Activated CD4-positive, alpha-beta memory T cell treated with anti-CD3 and anti-CD28 coated beads for 36 hours (primary cell): ENCODE data around the gene LAMTOR5. TPM values are rescaled to one million over a fixed set of nuclear protein-coding genes. Genes with fewer than 3 reads are reported as not detected.

Experiments used
- CTCF ChIA-PET: fragments of 350-600 bp; sonication (Branson Sonifier 250); formaldehyde crosslinking; loops from one replicate; lab custom pipeline; 2021; ENCODE audit warnings: antibody characterized with exemption, inconsistent platforms; lab: Charles Lee
- POLR2A ChIA-PET: fragments of 350-600 bp; sonication (Branson Sonifier 250); formaldehyde crosslinking; loops from one replicate; lab custom pipeline; 2021; ENCODE audit warnings: antibody characterized with exemption; lab: Charles Lee
- DNase-seq: peaks from one replicate; pipeline ENCODE4 v3.0.0-alpha.2; 2020
- H3K27ac Mint-ChIP-seq: one replicate; pipeline ENCODE4 v1.8.0; 2021; ENCODE audit warnings: mixed read lengths
- H3K27me3 Mint-ChIP-seq: one replicate; pipeline ENCODE4 v1.8.0; 2021; ENCODE audit warnings: mixed read lengths
- H3K36me3 Mint-ChIP-seq: one replicate; pipeline ENCODE4 v1.8.0; 2021; ENCODE audit warnings: mixed read lengths
- H3K4me1 Mint-ChIP-seq: one replicate; pipeline ENCODE4 v1.8.0; 2021; ENCODE audit warnings: low read depth, mixed read lengths
- H3K4me3 Mint-ChIP-seq: one replicate; pipeline ENCODE4 v1.8.0; 2021; ENCODE audit warnings: mild to moderate bottlenecking, mixed read lengths
- H3K9me3 Mint-ChIP-seq: one replicate; pipeline ENCODE4 v1.8.0; 2021; ENCODE audit warnings: mixed read lengths
- intact Hi-C: fragments of 100-400 bp; cut with micrococcal nuclease; formaldehyde crosslinking; loops from one replicate; pipeline ENCODE4 v1.15.1; 2023
- total RNA-seq, 2 experiments: library from RNA; stranded (reverse); gene quantifications; one replicate each; pipeline ENCODE4 v1.2.3, GENCODE V29; 2021

The LAMTOR5 gene
- total RNA-seq = 100 to 1,000 TPM; 151 to 153 TPM

- H3K4me3 Mint-ChIP-seq = peak within 1 kb of the TSS; percentile 100
- intact Hi-C loops = loop anchor here (1.0 to 2.0 kb wide), 2 partner anchors 69 to 197 kb away; partner anchors contain the start of gene KCNC4
- POLR2A ChIA-PET = interaction anchor here (0.9 to 1.5 kb wide), 4 partner anchors 10 to 72 kb away, joined by 3 to 12 read pairs (median 3); partner anchors contain the start of gene RBM15
- peak within 1 kb of the TSS; percentile 97 for H3K27ac Mint-ChIP-seq
- no peaks in the 10 kb centered on the region for H3K9me3 Mint-ChIP-seq
- peak; percentile 96 for DNase-seq
- H3K36me3 Mint-ChIP-seq = peaks cover 11% of the 10 kb centered on the region
- no peaks in the 10 kb centered on the region for H3K27me3 Mint-ChIP-seq
- CTCF ChIA-PET = interaction anchor here (0.7 to 11.1 kb wide), 8 partner anchors 52 to 211 kb away, joined by 3 to 152 read pairs (median 7); partner anchors contain the start of gene RBM15
- peaks cover 17% of the 10 kb centered on the region for H3K4me1 Mint-ChIP-seq
Observed at GRCh38 chr1:110407260-110408210, at the start of gene LAMTOR5. Gene LAMTOR5 (minus strand): TSS chr1:110407694. CDS start chr1:110407620, 74 bp downstream.

DNA sequence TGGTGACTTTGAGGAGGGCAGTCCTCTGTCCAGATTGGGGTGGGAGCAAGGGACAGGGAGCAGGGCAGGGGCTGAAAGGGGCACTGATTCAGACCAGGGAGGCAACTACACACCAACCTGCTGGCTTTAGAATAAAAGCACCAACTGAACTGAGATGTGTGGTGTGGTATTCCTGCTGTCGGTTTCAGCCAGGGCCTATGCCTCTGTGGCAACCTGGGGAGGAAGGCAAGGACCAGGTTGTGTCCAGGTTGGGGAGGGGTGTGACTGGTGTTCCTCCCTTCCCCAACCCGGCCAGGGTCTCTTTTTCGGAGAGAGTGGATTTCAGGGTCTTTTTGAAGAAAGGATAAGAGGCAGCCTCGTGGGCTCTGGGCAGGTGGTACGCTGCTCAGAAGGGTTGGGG, 49.7 kb upstream of the LAMTOR5 start:
- Mint-ChIP-seq H3K4me3 (no peak overlapping the region), H3K36me3 (no peaks in the 10 kb centered on the region), H3K9me3 (no peaks in the 10 kb centered on the region), H3K27me3 (peaks cover 2% of the 10 kb centered on the region), H3K27ac (no peak overlapping the region), H3K4me1 (no peaks in the 10 kb centered on the region)
- no peak for DNase-seq
- intact Hi-C loops = no loop called here
- POLR2A ChIA-PET = no interaction called here
- CTCF ChIA-PET = interaction anchor here (1.8 to 4.7 kb wide), 2 partner anchors 39 to 44 kb away, joined by 6 to 152 read pairs; partner anchors contain the start of gene LAMTOR5

DNA sequence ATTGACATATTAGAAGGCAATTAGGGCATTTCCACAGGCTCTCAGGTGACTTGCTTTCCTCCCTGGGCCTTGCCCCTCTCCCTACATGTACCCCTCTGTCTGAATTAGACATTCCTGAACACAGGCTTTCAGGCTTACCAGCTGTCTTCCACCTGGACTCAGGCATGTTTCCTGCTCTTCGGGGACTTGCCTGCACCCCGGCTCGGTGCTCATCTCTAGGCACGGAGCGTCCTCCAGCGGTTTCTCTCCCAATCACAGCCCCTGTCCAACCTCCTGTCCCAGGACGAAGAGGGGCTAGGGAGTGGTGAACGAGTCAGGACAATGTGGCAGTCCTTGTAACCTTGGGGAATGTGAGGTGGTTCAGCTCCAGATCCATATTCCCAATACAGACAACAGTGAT, 47.7 kb upstream of the LAMTOR5 start:
- H3K27ac Mint-ChIP-seq = no peak overlapping the region
- H3K4me1 Mint-ChIP-seq = no peaks in the 10 kb centered on the region
- H3K27me3 Mint-ChIP-seq = peaks cover 6% of the 10 kb centered on the region
- H3K36me3 Mint-ChIP-seq = no peaks in the 10 kb centered on the region
- intact Hi-C loops = no loop called here
- DNase-seq = no peak
- CTCF ChIA-PET = interaction anchor here (1.0 to 3.6 kb wide), 4 partner anchors 41 to 247 kb away, joined by 3 to 18 read pairs (median 6); no protein-coding TSS in a partner anchor
- POLR2A ChIA-PET = no interaction called here
- no peak overlapping the region for H3K4me3 Mint-ChIP-seq
- no peaks in the 10 kb centered on the region for H3K9me3 Mint-ChIP-seq

DNA sequence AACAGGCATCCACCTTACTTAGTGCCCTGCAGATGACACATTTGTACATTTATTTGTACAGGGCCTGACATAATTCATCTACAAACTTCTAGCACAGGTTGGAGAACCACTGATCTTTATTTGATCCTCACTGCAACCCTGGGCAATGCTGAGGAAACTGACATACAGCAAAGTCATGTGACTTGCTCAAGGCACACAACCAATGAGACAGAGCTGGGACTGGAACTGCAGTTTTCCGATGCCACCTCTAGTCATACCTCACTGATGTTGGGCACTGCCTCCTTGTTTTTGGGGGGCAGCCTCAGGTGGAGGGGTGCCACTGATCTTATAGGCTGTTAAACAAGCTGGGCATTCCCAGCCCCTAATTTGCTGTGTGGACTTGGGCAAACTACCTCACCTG, 46.8 kb upstream of the LAMTOR5 start:
- Mint-ChIP-seq H3K4me1 (no peaks in the 10 kb centered on the region), H3K4me3 (no peak overlapping the region), H3K27me3 (peaks cover 6% of the 10 kb centered on the region), H3K36me3 (no peaks in the 10 kb centered on the region), H3K27ac (no peak overlapping the region), H3K9me3 (no peaks in the 10 kb centered on the region)
- ChIA-PET POLR2A (no interaction called here), CTCF (interaction anchor here (1.0 to 3.6 kb wide), 4 partner anchors 42 to 247 kb away, joined by 3 to 18 read pairs (median 6); no protein-coding TSS in a partner anchor)
- intact Hi-C loops = no loop called here
- no peak for DNase-seq

DNA sequence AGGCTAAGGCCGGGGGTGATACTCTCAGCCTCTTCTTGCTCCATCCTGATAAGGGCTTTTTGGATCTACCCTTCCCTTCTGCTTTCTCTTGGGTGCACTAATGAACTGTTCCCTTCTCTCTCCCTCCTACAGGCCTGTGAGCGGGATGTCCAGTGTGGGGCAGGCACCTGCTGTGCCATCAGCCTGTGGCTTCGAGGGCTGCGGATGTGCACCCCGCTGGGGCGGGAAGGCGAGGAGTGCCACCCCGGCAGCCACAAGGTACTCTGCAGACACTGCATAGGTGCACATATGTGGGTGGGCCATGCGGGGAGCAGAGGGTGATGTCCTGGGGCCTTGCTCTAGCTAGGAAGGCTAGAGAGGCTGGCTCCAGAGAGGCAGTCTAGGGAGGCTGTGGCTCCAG, 46.3 kb upstream of the LAMTOR5 start:
- CTCF ChIA-PET = interaction anchor here (0.9 to 3.6 kb wide), 3 partner anchors 41 to 247 kb away, joined by 4 to 18 read pairs (median 4); no protein-coding TSS in a partner anchor
- H3K4me1 Mint-ChIP-seq = no peaks in the 10 kb centered on the region
- intact Hi-C loops = no loop called here
- POLR2A ChIA-PET = no interaction called here
- no peaks in the 10 kb centered on the region for H3K9me3 Mint-ChIP-seq
- no peak overlapping the region for H3K4me3 Mint-ChIP-seq
- no peak for DNase-seq
- H3K27ac Mint-ChIP-seq = no peak overlapping the region
- peaks cover 6% of the 10 kb centered on the region for H3K27me3 Mint-ChIP-seq
- no peaks in the 10 kb centered on the region for H3K36me3 Mint-ChIP-seq

DNA sequence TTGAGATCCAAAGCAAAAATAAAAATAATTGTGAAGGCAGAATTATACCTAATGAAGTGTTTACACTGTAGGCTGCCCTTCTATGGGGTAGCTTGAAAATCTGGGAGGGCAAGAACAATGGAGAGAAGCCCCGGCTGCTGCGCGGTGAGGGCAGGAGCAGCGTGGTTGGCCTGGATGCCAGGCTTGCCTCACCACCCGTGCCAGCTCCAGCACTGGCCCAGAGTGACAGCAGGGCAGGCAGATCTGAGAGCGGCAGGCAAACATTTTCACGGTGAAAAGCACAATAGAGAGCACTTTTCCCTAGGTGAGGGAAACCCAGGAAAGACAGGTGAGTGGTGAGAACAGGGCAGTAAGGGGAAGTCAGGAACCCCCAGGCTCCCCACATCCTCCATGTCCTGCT, 44.8 kb upstream of the LAMTOR5 start:
- ChIA-PET POLR2A (no interaction called here), CTCF (interaction anchor here (0.8 to 3.6 kb wide), 5 partner anchors 8 to 255 kb away, joined by 3 to 18 read pairs (median 4); no protein-coding TSS in a partner anchor)
- intact Hi-C loops = no loop called here
- H3K27ac Mint-ChIP-seq = no peak overlapping the region
- H3K9me3 Mint-ChIP-seq = no peaks in the 10 kb centered on the region
- no peaks in the 10 kb centered on the region for H3K36me3 Mint-ChIP-seq
- no peak overlapping the region for H3K4me3 Mint-ChIP-seq
- no peaks in the 10 kb centered on the region for H3K4me1 Mint-ChIP-seq
- DNase-seq = no peak
- H3K27me3 Mint-ChIP-seq = peaks cover 6% of the 10 kb centered on the region

GRCh38 chr1:110450929-110451328, 43.4 kb upstream of the LAMTOR5 start, which contains the start of gene PROK1:
Gene PROK1 (plus strand): TSS chr1:110451149. CDS start chr1:110451217, 68 bp downstream.
- Mint-ChIP-seq H3K27ac (no peak within 1 kb of the TSS), H3K4me3 (no peak within 1 kb of the TSS), H3K9me3 (no peaks in the 10 kb centered on the region), H3K36me3 (no peaks in the 10 kb centered on the region), H3K27me3 (peaks cover 6% of the 10 kb centered on the region), H3K4me1 (no peaks in the 10 kb centered on the region)
- ChIA-PET CTCF (interaction anchor here (0.7 to 2.4 kb wide), 3 partner anchors 45 to 254 kb away, joined by 3 to 9 read pairs (median 3); no protein-coding TSS in a partner anchor), POLR2A (no interaction called here)
- intact Hi-C loops = no loop called here
- DNase-seq = no peak

- no peak for DNase-seq
- Mint-ChIP-seq H3K9me3 (no peaks in the 10 kb centered on the region), H3K27me3 (peaks cover 6% of the 10 kb centered on the region), H3K4me3 (no peak overlapping the region), H3K27ac (no peak overlapping the region), H3K4me1 (no peaks in the 10 kb centered on the region), H3K36me3 (no peaks in the 10 kb centered on the region)
- ChIA-PET POLR2A (no interaction called here), CTCF (no interaction called here)
- intact Hi-C loops = no loop called here
Observed at GRCh38 chr1:110449661-110450651, 42.5 kb upstream of the LAMTOR5 start.

- intact Hi-C loops = no loop called here
- DNase-seq = no peak
- Mint-ChIP-seq H3K27me3 (no peaks in the 10 kb centered on the region), H3K4me1 (no peaks in the 10 kb centered on the region), H3K4me3 (no peak overlapping the region), H3K27ac (no peak overlapping the region), H3K36me3 (no peaks in the 10 kb centered on the region), H3K9me3 (no peaks in the 10 kb centered on the region)
- POLR2A ChIA-PET = no interaction called here
- CTCF ChIA-PET = interaction anchor here (1.5 to 1.6 kb wide), 2 partner anchors 16 to 51 kb away, joined by 4 to 5 read pairs; no protein-coding TSS in a partner anchor
Observed at GRCh38 chr1:110444561-110444960, 37.1 kb upstream of the LAMTOR5 start.

- no peak overlapping the region for H3K27ac Mint-ChIP-seq
- H3K4me3 Mint-ChIP-seq = no peak overlapping the region
- H3K4me1 Mint-ChIP-seq = no peaks in the 10 kb centered on the region
- CTCF ChIA-PET = interaction anchor here (1.5 to 1.6 kb wide), 2 partner anchors 17 to 52 kb away, joined by 4 to 5 read pairs; no protein-coding TSS in a partner anchor
- POLR2A ChIA-PET = no interaction called here
- intact Hi-C loops = no loop called here
- no peaks in the 10 kb centered on the region for H3K27me3 Mint-ChIP-seq
- no peaks in the 10 kb centered on the region for H3K9me3 Mint-ChIP-seq
- DNase-seq = no peak
- no peaks in the 10 kb centered on the region for H3K36me3 Mint-ChIP-seq
Observed at GRCh38 chr1:110443451-110443850, 36.0 kb upstream of the LAMTOR5 start.

GRCh38 chr1:110441888-110442287, 34.4 kb upstream of the LAMTOR5 start:
- H3K27me3 Mint-ChIP-seq = no peaks in the 10 kb centered on the region
- intact Hi-C loops = no loop called here
- no peak overlapping the region for H3K27ac Mint-ChIP-seq
- H3K4me1 Mint-ChIP-seq = no peaks in the 10 kb centered on the region
- DNase-seq = no peak
- CTCF ChIA-PET = interaction anchor here (1.0 kb wide), 1 partner anchor 19 kb away, joined by 5 read pairs; no protein-coding TSS in a partner anchor
- no peaks in the 10 kb centered on the region for H3K9me3 Mint-ChIP-seq
- no peak overlapping the region for H3K4me3 Mint-ChIP-seq
- POLR2A ChIA-PET = no interaction called here
- no peaks in the 10 kb centered on the region for H3K36me3 Mint-ChIP-seq
